Activated CD8-positive, alpha-beta T cell treated with anti-CD3 and anti-CD28 coated beads for 36 hours (primary cell): ENCODE results near the gene SARNP. TPM values are rescaled to one million over a fixed set of nuclear protein-coding genes. Genes with fewer than 3 reads are reported as not detected.

Experiments used
- ATAC-seq: fragments of 200-7000 bp; cut with Tn5 transposase; one replicate; pipeline ENCODE4 v1.10.0; 2021; ENCODE audit warnings: mild to moderate bottlenecking, moderate library complexity
- CTCF ChIA-PET: fragments of 350-600 bp; sonication (Branson Sonifier 250); formaldehyde crosslinking; loops from one replicate; lab custom pipeline; 2021; ENCODE audit warnings: antibody characterized with exemption; lab: Charles Lee
- POLR2A ChIA-PET: fragments of 350-600 bp; sonication (Branson Sonifier 250); formaldehyde crosslinking; loops from one replicate; lab custom pipeline; 2021; ENCODE audit warnings: antibody characterized with exemption; lab: Charles Lee
- DNase-seq: peaks from one replicate; pipeline ENCODE4 v3.0.0-alpha.2; 2020
- H3K27ac Mint-ChIP-seq: one replicate; pipeline ENCODE4 v1.8.0; 2021; ENCODE audit warnings: mild to moderate bottlenecking, mixed read lengths
- H3K27me3 Mint-ChIP-seq: one replicate; pipeline ENCODE4 v1.8.0; 2021; ENCODE audit warnings: mixed read lengths
- H3K36me3 Mint-ChIP-seq: one replicate; pipeline ENCODE4 v1.8.0; 2021; ENCODE audit warnings: low read depth, mixed read lengths
- H3K4me1 Mint-ChIP-seq: one replicate; pipeline ENCODE4 v1.8.0; 2021; ENCODE audit warnings: low read depth, mixed read lengths
- H3K4me3 Mint-ChIP-seq: one replicate; pipeline ENCODE4 v1.8.0; 2021; ENCODE audit warnings: mild to moderate bottlenecking, moderate library complexity, mixed read lengths
- H3K9me3 Mint-ChIP-seq: one replicate; pipeline ENCODE4 v1.8.0; 2021; ENCODE audit warnings: mixed read lengths
- intact Hi-C: fragments of 100-400 bp; cut with micrococcal nuclease; formaldehyde crosslinking; loops from one replicate; pipeline ENCODE4 v1.10.0; 2022
- total RNA-seq, 2 experiments: library from RNA; stranded (reverse); gene quantifications; one replicate each; pipeline ENCODE4 v1.2.3, GENCODE V29; 2021
- TF ChIP-seq, protein P1 (sequence below): fragments of 200-600 bp; IDR thresholded peaks from one replicate; pipeline ENCODE4 v1.8.0; 2022; ENCODE audit warnings: antibody characterized with exemption, mild to moderate bottlenecking

The SARNP gene
- total RNA-seq, 2 experiments from 2014 or later: 93.9 to 94.0 TPM

DNA sequence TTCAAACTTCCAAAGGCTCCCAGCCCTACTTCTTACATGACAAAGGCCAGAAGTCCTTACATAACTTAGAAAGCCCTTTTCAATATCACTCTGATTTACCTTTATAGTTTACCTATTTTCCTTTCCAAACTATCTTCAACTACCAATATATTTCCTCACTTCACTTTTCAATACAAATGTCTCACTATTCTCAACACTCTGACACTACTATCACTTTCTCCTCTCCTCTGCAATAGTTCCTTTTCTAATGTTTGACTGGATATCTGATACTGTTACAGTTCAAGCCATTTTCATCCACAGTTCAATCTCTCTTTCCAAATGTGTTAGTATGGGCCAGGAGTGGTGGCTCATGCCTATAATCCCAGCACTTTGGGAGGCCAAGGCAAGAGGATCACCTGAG is 3.3 kb downstream of the SARNP start:
- Mint-ChIP-seq H3K27me3 (no peaks in the 10 kb centered on the region), H3K36me3 (peaks cover 22% of the 10 kb centered on the region), H3K9me3 (no peaks in the 10 kb centered on the region), H3K27ac (peak overlapping the region; percentile 13), H3K4me3 (no peak overlapping the region), H3K4me1 (peaks cover 46% of the 10 kb centered on the region)
- TF ChIP-seq, protein P1, sequence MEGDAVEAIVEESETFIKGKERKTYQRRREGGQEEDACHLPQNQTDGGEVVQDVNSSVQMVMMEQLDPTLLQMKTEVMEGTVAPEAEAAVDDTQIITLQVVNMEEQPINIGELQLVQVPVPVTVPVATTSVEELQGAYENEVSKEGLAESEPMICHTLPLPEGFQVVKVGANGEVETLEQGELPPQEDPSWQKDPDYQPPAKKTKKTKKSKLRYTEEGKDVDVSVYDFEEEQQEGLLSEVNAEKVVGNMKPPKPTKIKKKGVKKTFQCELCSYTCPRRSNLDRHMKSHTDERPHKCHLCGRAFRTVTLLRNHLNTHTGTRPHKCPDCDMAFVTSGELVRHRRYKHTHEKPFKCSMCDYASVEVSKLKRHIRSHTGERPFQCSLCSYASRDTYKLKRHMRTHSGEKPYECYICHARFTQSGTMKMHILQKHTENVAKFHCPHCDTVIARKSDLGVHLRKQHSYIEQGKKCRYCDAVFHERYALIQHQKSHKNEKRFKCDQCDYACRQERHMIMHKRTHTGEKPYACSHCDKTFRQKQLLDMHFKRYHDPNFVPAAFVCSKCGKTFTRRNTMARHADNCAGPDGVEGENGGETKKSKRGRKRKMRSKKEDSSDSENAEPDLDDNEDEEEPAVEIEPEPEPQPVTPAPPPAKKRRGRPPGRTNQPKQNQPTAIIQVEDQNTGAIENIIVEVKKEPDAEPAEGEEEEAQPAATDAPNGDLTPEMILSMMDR: no peak
- ChIA-PET POLR2A (interaction anchor here (1.2 kb wide), 2 partner anchors 15 to 67 kb away, joined by 3 to 6 read pairs; partner anchors contain the start of gene DNAJC14), CTCF (interaction anchor here (0.9 to 2.3 kb wide), 4 partner anchors 76 to 126 kb away, joined by 3 to 13 read pairs (median 4); no protein-coding TSS in a partner anchor)
- ATAC-seq (no peak), DNase-seq (no peak)
- intact Hi-C loops: no loop called here

DNA sequence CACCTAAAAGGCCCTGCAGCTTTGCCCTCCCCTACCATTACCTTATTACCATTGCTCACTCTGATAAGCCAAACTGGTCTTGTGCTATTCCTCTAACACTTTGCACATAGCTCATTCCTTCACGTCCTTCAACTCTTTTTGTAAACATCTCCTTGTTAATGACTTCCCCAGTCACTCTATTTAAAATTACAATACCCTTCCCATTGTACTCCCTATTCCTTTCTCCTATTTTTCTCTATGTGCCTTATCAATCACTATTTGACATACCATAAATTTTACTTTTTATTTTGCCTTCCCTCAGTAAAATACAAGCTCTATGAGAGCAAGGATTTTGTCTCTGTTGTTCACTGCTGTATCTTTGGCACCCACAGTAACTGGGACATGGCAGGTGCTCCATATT is 5.4 kb downstream of the SARNP start:
- no peaks in the 10 kb centered on the region for H3K27me3 Mint-ChIP-seq
- ChIA-PET CTCF (interaction anchor here (0.6 to 2.3 kb wide), 8 partner anchors 11 to 444 kb away, joined by 3 to 13 read pairs (median 4); no protein-coding TSS in a partner anchor), POLR2A (interaction anchor here (1.0 to 1.4 kb wide), 5 partner anchors 9 to 187 kb away, joined by 3 to 4 read pairs (median 3); no protein-coding TSS in a partner anchor)
- peaks cover 38% of the 10 kb centered on the region for H3K4me1 Mint-ChIP-seq
- no peak overlapping the region for H3K4me3 Mint-ChIP-seq
- ATAC-seq (no peak), DNase-seq (no peak)
- TF ChIP-seq, protein P1: no peak
- intact Hi-C loops: no loop called here
- H3K27ac Mint-ChIP-seq: no peak overlapping the region
- no peaks in the 10 kb centered on the region for H3K9me3 Mint-ChIP-seq
- peaks cover 30% of the 10 kb centered on the region for H3K36me3 Mint-ChIP-seq

DNA sequence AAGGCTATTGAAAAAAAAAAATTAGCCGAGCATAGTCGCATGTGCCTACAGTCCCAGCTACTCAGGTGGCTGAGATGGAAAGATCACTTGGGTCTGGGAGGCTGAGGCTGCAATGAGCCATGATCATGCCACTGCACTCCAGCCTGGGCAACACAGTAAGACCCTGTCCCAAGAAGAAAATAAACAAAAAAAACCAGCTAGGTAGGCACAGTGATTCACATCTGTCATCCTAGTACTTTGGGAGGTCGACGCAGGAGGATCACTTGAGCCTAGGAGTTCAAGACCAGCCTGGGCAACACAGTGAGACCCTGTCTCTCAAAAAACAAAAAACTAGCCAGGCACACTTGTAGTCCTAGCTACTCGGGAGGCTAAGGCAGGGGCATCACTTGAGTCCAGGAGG is 8.2 kb downstream of the SARNP start:
- Mint-ChIP-seq H3K27me3 (no peaks in the 10 kb centered on the region), H3K9me3 (no peaks in the 10 kb centered on the region), H3K27ac (no peak overlapping the region), H3K4me1 (peaks cover 32% of the 10 kb centered on the region), H3K4me3 (no peak overlapping the region), H3K36me3 (peaks cover 26% of the 10 kb centered on the region)
- no peak for DNase-seq
- intact Hi-C loops: no loop called here
- POLR2A ChIA-PET: interaction anchor here (1.3 kb wide), 1 partner anchor 20 kb away, joined by 4 read pairs; the partner anchor contains the start of gene DNAJC14
- no peak for ATAC-seq
- TF ChIP-seq, protein P1: no peak
- CTCF ChIA-PET: interaction anchor here (0.7 to 1.3 kb wide), 2 partner anchors 16 to 130 kb away, joined by 3 to 4 read pairs; no protein-coding TSS in a partner anchor

DNA sequence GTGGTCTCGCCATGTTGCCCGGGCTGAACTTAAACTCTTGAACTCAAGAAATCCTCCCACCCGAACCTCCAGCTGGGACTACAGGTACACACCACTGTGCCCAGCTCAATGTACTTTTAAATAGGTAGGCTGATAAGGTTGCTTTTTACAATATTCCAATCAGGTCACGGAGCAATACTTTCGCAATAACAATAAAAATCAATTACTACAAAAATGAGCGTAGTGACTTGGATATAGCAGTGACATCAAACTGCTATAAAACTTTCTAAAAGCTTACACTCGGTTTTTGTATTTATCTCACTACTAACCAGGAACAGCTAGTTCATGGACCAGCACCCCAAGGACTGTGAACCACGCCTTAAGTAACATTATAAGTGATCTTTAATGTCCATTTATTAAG is 10.5 kb downstream of the SARNP start:
- Mint-ChIP-seq H3K4me1 (peaks cover 19% of the 10 kb centered on the region), H3K9me3 (no peaks in the 10 kb centered on the region), H3K4me3 (no peak overlapping the region), H3K27ac (no peak overlapping the region), H3K27me3 (no peaks in the 10 kb centered on the region), H3K36me3 (peaks cover 25% of the 10 kb centered on the region)
- ATAC-seq (no peak), DNase-seq (no peak)
- ChIA-PET POLR2A (interaction anchor here (1.2 kb wide), 1 partner anchor 11 kb away, joined by 4 read pairs; the partner anchor contains the start of genes ORMDL2 and SARNP), CTCF (no interaction called here)
- TF ChIP-seq, protein P1: no peak
- intact Hi-C loops: no loop called here

DNA sequence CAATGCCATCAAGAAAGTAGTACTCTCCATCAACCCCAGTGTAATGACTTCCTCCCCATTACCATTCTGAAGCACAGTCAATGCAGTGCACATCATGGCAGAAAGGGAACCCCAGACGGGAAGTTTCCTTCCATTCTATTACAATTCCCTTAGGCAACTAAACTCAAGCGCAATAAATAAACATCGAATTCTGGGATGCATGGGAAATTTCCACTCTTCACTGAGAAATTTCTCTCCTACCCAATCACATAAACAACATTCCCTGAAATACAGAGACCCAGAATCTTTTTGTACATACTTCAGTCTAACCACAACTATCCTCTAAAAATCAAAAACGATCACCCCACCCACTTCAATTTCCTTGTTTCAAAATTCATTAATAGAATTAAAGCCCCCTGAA is 20.0 kb downstream of the SARNP start:
- no peak overlapping the region for H3K4me3 Mint-ChIP-seq
- H3K27ac Mint-ChIP-seq: no peak overlapping the region
- TF ChIP-seq, protein P1: no peak
- no peaks in the 10 kb centered on the region for H3K9me3 Mint-ChIP-seq
- intact Hi-C loops: no loop called here
- peaks cover 40% of the 10 kb centered on the region for H3K36me3 Mint-ChIP-seq
- peaks cover 17% of the 10 kb centered on the region for H3K4me1 Mint-ChIP-seq
- no peak for DNase-seq
- ChIA-PET CTCF (interaction anchor here (1.2 to 6.3 kb wide), 9 partner anchors 9 to 198 kb away, joined by 3 to 66 read pairs (median 6); no protein-coding TSS in a partner anchor), POLR2A (interaction anchor here (0.7 to 1.0 kb wide), 3 partner anchors 10 to 59 kb away, joined by 3 to 4 read pairs (median 3); no protein-coding TSS in a partner anchor)
- no peaks in the 10 kb centered on the region for H3K27me3 Mint-ChIP-seq
- no peak for ATAC-seq
